GM19438 (cell line): ENCODE results near the gene KMT2A.
"Not testable (repeated sequence)": the region's sequence is repeated elsewhere in the genome, so short reads cannot be mapped to it uniquely, and the experiment has no call there.

Experiments used
- ATAC-seq: cut with Tn5 transposase; IDR thresholded peaks from one replicate; pipeline ENCODE4 v1.9.1; 2021; ENCODE audit warnings: low read depth; ENCODE audit not compliant: unreplicated experiment

The KMT2A gene

GRCh38 chr11:118531597-118532084 lies 95.3 kb downstream of the KMT2A start:
- ATAC-seq: peak; percentile 8

- no peak for ATAC-seq
Observed at GRCh38 chr11:118532091-118532490, 95.8 kb downstream of the KMT2A start.

GRCh38 chr11:118532852-118533768 lies 96.8 kb downstream of the KMT2A start:
- no peak for ATAC-seq

- ATAC-seq: no peak
Observed at GRCh38 chr11:118533769-118534729, 97.8 kb downstream of the KMT2A start.

DNA sequence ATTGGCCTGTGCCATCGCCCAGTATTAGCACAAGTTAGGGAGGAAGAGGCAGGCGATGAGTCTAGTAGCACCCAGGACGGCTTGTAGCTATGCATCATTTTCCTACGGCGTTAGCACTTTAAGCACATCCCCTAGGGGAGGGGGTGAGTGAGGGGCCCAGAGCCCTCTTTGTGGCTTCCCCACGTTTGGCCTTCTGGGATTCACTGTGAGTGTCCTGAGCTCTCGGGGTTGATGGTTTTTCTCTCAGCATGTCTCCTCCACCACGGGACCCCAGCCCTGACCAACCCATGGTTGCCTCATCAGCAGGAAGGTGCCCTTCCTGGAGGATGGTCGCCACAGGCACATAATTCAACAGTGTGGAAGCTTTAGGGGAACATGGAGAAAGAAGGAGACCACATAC lies 99.0 kb downstream of the KMT2A start:
- ATAC-seq: no peak

DNA sequence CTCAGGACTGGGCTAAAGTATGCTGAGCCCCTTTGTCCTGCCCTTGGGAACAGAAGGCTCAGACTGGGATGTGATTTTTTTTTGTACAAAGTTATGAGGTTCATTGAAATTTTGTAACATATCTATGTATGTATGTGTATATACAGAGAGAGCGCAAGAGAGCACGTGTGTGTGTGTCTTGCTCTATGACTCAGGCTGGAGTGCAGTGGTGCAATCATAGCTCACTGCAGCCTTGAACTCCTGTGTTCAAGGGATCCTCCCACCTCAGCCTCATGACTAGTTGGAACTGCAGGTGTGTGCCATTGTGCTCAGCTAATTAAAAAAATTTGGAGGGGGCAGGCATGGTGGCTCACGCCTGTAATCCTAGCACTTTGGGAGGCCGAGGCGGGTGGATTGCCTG lies 100.4 kb downstream of the KMT2A start:
- no peak for ATAC-seq

- ATAC-seq: no peak
Observed at GRCh38 chr11:118537409-118537980, 101.2 kb downstream of the KMT2A start.

DNA sequence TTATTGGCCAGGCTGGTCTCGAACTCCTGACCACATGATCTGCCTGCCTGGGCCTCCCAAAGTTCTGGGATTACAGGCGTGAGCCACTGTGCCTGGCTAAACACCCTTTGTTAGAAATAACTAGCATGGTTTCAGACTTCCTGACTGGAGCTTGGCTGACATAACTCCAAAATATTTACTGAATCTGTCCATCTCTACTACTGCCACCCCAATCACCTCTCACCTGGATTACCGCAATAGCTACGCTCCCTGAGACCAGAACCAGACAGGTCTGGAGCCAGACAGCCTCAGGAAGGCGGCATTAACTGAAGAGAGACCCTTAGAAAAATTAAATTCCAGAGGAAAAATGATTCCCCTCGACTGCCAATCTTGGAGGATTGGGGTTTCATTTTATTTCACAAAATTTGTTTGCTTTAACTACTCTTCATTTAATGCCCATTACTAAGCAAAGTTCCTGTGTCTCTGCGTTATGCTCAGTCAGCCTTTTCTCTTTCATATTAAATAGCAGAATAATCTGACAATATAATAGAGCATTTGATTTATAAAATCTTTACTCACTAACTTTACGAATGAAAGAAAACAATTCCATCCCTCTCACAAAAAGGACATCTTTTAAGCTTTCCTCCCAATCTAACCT lies 107.8 kb downstream of the KMT2A start:
- ATAC-seq: no peak

DNA sequence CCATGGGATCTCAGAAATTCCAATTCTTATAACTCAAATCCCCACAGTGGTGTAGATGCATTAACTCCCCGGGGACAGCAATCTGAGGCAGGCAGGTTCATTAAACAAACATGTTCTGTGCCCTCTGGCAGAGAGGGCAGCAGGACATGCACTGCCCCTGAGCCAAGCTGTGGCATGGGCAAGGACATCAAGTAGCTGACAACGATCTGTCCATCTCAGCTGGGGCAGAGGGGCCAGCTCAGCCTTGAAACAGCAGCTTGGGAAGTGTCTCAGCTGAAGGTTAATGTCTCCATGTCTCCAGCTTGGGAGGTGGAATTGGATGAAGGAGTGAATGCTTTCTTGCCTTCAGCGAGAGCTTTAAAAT lies 108.3 kb downstream of the KMT2A start:
- no peak for ATAC-seq

DNA sequence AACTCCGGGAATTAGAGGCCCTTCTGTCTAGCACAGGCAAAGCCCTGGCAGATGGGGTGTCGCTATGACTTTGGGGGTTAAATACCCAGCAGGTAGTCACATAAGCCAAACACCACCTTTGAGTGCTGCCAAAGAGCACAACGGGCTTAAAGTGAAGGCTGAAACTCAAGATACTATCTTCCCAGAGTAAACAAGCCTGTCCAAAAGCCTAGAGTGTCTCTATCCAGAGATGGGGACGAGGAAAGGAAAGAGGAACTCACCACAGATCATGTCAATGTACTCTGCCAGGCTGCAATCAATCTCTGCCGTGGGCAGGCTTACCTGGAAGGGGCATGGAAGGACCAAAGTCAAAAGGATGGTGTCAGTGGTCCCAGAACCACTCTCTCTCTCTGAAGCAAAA lies 109.2 kb downstream of the KMT2A start:
- ATAC-seq: no peak

GRCh38 chr11:118547132-118547531 lies 110.8 kb downstream of the KMT2A start:
- no peak for ATAC-seq

DNA sequence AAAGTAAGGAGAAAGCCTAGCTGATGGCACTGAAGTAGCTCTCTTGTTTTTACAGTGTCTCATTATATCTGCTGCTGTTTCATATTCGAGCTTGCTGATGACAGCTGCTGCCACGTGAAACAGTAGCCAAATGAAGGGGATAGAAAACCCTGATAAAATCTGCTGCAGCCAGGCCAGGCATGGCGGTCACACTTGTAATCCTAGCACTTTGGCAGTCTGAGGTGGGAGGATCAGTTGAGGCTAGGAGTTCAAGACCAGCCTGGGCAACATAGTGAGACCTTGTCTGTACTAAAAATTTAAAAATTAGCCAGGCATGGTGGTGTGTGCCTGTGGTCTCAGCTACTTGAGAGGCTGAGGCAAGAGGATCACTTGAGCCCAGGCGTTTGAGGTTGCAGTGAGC lies 116.0 kb downstream of the KMT2A start:
- ATAC-seq: no peak

DNA sequence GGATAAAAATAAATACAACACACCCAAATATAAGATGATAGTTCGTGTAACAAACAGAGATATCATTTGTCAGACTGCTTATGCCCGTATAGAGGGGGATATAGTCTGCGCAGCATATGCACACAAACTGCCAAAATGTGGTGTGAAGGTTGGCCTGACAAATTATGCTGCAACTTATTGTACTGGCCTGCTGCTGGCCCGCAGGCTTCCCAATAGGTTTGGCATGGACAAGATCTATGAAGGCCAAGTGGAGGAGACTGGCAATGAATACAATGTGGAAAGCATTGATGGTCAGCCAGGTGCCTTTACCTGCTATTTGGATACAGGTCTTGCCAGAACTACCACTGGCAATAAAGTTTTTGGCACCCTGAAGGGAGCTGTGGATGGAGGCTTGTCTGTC lies 124.5 kb downstream of the KMT2A start:
- ATAC-seq: no peak

DNA sequence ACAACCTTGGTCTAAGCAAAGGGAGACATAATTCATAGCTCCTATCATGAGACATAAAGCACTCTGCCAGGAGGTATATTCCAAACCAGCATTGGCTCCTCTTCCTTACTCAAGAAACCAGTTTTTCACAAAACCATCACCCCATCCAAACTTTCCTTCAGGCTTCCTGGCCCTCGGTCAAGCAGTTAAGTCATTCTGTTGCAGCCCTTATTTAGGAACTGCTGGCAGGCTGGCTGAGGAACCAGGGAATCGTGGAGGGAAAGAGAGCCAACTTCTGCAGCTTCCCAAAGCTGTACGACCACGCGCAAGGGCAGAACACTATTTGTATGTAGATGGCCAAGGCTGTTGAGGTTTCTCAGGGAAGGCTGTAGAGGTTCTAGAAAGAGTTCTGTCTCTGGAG lies 128.8 kb downstream of the KMT2A start:
- no peak for ATAC-seq

- no peak for ATAC-seq
Observed at GRCh38 chr11:118569670-118570069, 133.4 kb downstream of the KMT2A start.

DNA sequence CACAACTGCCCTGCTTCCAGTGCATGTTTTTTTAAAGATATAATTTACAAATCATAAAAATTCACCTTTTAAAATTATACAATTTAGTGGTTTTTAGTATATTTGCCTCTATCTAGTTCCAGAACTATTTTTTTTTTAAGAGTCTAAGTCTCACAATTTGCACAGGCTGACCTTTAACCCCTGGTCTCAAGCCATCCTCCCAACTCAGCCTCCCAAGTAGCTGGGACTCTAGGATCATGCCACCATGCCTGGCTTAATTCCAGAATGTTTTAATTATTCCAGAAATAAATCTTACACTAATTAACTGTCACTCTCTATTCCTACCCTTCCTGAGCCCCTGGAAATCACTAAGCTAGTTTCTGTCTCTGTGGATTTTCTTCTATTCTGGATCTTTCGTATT lies 134.5 kb downstream of the KMT2A start:
- ATAC-seq: no peak

- not testable (repeated sequence) for ATAC-seq
Observed at GRCh38 chr11:118571701-118572060, 135.4 kb downstream of the KMT2A start.

- peak; percentile 53 for ATAC-seq
Observed at GRCh38 chr11:118572061-118572980, 136.0 kb downstream of the KMT2A start, which contains the start of gene ARCN1. ARCN1 (plus strand) TSS chr11:118572409; CDS start chr11:118572548, 139 bp downstream.

DNA sequence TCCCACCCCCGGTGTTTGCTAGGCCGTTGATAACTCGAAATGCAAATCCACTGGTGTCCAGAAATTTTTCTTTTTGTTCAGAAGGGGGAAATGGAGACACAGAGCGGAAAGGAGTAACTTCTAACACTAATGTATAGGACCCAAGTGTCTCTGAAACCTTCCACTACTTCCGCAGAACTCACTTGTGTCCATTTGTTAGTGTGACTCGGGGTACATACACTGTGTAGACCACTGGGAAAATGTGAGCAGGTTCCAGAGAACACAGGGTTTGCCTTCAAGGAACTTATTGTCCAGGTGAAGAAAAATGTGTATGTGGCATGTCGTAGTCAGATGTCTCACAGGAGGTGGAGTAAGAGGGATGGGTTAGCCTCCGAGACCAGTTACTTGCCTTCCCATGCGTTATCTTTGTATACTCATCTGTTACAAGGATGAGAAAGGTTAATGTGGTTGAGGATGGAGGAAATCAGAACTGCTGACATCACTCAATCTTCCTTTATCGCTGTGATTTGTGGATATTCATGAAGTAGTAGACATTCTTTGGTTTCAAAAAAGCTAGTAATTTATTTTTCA lies 136.8 kb downstream of the KMT2A start:
- peak; percentile 25 for ATAC-seq
